WERI-Rb-1 (cell line): ENCODE data around the gene CDS1.

Experiments used
- DNase-seq: peaks from one replicate; pipeline ENCODE4 v3.0.0-alpha.2; 2020
- H3K27ac ChIP-seq: fragments of 250-450 bp; sonication (Bioruptor Pico); 2 replicates; pipeline ENCODE4 v1.5.1; 2020; ENCODE audit warnings: mild to moderate bottlenecking, moderate library complexity
- H3K27me3 ChIP-seq: fragments of 250-450 bp; sonication (Bioruptor Pico); 2 replicates; pipeline ENCODE4 v1.5.1; 2021; ENCODE audit warnings: mild to moderate bottlenecking, low read depth, moderate library complexity; ENCODE audit not compliant: insufficient read depth, severe bottlenecking
- H3K36me3 ChIP-seq: fragments of 250-450 bp; sonication (Bioruptor Pico); 2 replicates; pipeline ENCODE4 v1.5.1; 2020; ENCODE audit warnings: mild to moderate bottlenecking, moderate library complexity
- H3K4me3 ChIP-seq: 2 replicates; pipeline ENCODE4 v1.5.1; 2011; ENCODE audit warnings: low read depth, mild to moderate bottlenecking, control low read depth, low read length
- H3K9me3 ChIP-seq: fragments of 250-450 bp; sonication (Bioruptor Pico); 2 replicates; pipeline ENCODE4 v1.5.1; 2021; ENCODE audit warnings: mild to moderate bottlenecking, moderate library complexity; ENCODE audit not compliant: severe bottlenecking
- TF ChIP-seq, protein P1 (sequence below): IDR thresholded peaks from 2 replicates; pipeline ENCODE4 v1.5.1; 2011; ENCODE audit warnings: low read depth, mild to moderate bottlenecking, control low read depth, inconsistent platforms, low read length

Gene CDS1

DNA sequence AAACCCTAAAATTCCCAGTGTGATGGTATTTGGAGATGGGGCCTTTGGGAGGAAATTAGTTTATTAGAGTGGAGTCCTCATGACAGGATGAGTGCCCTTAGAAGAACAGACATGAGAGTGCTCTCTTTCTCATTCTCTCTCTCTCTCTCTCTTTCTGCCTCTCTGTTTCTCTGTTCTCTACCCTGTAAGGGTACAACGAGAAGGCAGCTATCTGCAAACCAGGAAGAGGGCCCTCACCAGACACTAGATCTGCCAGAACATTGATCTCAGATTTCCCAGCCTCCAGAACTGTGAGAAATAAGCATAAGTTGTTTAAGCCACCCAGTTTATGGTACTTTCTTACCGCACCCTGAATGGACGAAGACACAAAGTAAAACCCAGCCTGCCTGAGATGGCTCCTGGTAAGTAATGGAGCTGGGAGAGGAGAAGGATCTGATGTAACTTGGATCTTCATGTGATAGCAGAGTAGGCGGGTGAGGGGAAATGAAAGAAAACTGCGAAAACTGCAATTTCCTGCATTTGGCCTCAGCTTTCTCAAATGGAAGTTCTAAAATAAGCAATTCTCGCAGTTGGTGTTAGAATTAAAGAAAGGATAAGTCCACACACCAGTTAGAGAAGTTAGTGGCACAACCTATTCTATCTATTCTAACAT lies 8.7 kb upstream of the CDS1 start:
- H3K36me3 ChIP-seq = no peaks in the 10 kb centered on the region
- no peak overlapping the region for H3K4me3 ChIP-seq
- H3K27me3 ChIP-seq = no peaks in the 10 kb centered on the region
- no peaks in the 10 kb centered on the region for H3K9me3 ChIP-seq
- no peak overlapping the region for H3K27ac ChIP-seq
- TF ChIP-seq, protein P1, sequence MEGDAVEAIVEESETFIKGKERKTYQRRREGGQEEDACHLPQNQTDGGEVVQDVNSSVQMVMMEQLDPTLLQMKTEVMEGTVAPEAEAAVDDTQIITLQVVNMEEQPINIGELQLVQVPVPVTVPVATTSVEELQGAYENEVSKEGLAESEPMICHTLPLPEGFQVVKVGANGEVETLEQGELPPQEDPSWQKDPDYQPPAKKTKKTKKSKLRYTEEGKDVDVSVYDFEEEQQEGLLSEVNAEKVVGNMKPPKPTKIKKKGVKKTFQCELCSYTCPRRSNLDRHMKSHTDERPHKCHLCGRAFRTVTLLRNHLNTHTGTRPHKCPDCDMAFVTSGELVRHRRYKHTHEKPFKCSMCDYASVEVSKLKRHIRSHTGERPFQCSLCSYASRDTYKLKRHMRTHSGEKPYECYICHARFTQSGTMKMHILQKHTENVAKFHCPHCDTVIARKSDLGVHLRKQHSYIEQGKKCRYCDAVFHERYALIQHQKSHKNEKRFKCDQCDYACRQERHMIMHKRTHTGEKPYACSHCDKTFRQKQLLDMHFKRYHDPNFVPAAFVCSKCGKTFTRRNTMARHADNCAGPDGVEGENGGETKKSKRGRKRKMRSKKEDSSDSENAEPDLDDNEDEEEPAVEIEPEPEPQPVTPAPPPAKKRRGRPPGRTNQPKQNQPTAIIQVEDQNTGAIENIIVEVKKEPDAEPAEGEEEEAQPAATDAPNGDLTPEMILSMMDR = no peak
- no peak for DNase-seq

DNA sequence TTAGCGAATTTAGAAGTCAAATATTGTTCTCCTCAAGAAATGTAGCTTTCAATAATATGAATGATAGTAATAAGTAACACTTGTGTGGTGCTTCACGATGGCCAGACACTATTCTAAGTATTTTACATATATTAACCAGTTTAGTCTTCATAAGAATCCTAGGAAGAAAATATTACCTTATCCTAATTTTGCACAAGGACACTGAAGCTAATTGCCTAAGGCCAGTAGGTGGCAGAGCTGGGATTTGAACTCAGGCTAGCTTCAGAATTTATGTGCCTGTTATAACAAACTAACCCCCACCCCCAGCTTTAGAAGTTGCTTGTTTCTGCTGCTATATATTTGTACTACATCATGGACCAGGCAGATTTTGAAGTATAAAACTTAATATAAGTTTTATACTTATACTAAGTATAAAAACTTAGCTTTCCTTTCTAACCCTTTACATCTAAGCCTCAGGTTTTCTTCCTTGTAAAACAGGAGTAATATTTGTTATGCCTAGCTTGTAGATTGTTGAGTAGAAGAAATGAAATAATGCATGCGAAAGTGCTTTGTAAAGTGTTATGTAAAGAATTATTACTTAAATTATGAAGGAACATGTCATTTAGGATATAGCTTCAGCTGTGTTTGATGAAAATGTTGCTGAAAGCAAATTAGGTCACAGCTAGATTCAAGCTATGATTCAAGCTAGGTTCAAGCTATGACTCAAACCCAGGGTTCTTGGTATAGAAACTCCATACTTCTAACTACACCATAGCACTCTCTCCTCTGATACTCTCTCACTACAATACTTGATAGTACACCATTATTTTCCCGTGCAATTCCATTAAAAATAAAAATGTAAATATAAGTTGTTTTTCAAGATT lies 4.2 kb upstream of the CDS1 start:
- no peaks in the 10 kb centered on the region; the same call in 1 of the 2 replicates for H3K36me3 ChIP-seq
- TF ChIP-seq, protein P1 = peak; percentile 56
- H3K4me3 ChIP-seq = no peak overlapping the region
- no peak overlapping the region for H3K27ac ChIP-seq
- no peaks in the 10 kb centered on the region for H3K27me3 ChIP-seq
- H3K9me3 ChIP-seq = no peaks in the 10 kb centered on the region
- peak; percentile 46 for DNase-seq

DNA sequence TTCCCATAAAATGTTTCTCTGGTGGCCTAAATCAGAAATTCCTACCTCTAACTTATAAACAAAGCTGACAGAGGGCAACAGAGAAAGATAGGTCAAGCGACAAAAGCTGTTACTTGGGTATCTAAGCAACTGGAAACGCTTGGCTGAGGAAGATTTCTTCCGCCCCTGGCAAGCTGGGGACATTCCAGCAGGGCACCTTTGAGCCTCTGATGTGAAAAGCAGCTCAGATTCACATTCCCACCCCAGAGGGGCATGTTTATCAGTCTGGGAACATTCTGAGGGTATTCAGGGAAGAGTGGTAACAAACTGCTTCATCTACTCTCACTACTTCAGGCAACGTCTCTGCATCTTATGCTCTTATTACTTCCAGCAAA lies 3.5 kb upstream of the CDS1 start:
- DNase-seq = no peak
- Histone ChIP-seq H3K27ac (no peak overlapping the region), H3K4me3 (no peak overlapping the region), H3K36me3 (no peaks in the 10 kb centered on the region; the same call in 1 of the 2 replicates), H3K9me3 (no peaks in the 10 kb centered on the region), H3K27me3 (no peaks in the 10 kb centered on the region)
- TF ChIP-seq, protein P1 = no peak

DNA sequence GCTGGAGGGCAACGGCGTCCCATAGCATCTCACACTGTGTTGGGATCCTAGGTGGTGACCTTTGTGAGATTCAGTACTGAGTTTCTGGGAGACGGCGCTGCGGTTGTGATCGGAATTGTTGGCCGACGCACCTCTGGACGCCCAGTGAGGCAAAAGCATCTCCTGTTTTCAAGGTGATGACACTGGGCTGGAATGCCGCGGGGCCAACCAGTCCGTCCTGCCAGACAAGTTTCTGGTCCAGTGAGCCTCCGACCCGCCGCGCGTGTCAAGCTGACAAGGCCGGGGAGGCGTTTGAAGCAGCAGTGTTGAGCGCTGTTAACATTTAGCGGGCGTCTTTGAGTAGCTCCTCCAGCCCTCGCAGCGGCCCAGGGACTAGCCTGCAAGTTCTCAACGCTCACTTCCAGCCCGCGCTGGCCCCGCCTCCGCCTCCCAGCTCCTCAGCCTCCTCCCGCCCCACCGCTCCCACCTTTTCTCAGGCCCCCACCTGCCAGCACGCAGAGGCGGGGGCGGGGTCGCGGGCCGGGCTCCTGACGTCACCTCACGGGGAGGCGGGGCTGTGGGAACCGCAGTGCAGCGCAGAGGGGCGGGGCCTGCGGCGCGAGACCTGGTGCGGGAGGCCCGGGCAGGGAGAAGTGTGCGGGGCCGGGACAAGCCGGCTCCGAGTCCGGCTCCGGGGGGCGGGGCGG lies 482 bp upstream of the CDS1 start:
- Histone ChIP-seq H3K27ac (peak overlapping the region; percentile 76), H3K9me3 (no peaks in the 10 kb centered on the region), H3K36me3 (no peaks in the 10 kb centered on the region; the same call in 1 of the 2 replicates), H3K27me3 (no peaks in the 10 kb centered on the region), H3K4me3 (peak overlapping the region; percentile 68)
- DNase-seq = peak; percentile 98
- TF ChIP-seq, protein P1 = no peak

DNA sequence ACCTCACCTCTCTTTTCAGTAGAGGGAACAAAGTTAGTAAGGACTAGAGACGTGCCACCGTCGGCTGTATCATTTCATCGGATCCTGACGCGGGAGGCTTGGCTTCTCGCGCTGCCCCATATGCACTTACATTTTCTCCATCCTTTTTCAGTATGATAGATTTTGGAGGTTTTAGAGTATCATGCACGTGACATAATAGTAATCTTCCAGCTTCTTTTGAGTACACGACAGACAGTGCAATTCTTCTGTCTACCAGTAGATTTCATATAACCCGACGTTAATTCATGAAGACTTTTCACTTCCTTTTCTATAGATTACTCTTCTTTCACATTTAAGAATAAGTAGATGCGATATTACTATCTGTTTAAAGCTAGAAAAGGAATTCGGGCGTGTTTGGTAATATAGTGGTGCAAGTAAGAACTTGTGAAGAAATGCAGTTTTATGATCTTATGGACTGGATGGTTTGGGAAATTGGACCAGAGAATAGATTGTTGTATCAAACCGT lies 1.0 kb downstream of the CDS1 start:
- DNase-seq = no peak
- Histone ChIP-seq H3K9me3 (no peaks in the 10 kb centered on the region), H3K36me3 (no peaks in the 10 kb centered on the region; the same call in 1 of the 2 replicates), H3K27me3 (no peaks in the 10 kb centered on the region), H3K27ac (no peak overlapping the region; the same call in 1 of the 2 replicates), H3K4me3 (peak overlapping the region; percentile 68)
- TF ChIP-seq, protein P1 = no peak
